HepG2 (cell line): ENCODE data around the gene AHCYL1. TPM values are rescaled to one million over a fixed set of nuclear protein-coding genes. Genes with fewer than 3 reads are reported as not detected.
A peak's percentile ranks its signal among the peaks of the same experiment; 100 is the strongest.

ENCODE experiments used
- ATAC-seq: fragments of 200-7000 bp; cut with Tn5 transposase; 3 replicates; pipeline ENCODE4 v1.9.1; 2020; ENCODE audit warnings: mild to moderate bottlenecking, moderate library complexity
- BruUV-seq: library from RNA; stranded (reverse); fragments of 400-500 nt; replicated peaks from 2 replicates; lab custom pipeline; 2021; lab: Mats Ljungman, UMichigan
- CTCF ChIA-PET: fragments of 300-600 bp; formaldehyde crosslinking; extraction: SDS; loops from one replicate; lab custom pipeline; 2021; ENCODE audit warnings: low total read pairs, inconsistent platforms, low intra/inter-chr PET ratio; lab: Yijun Ruan, JAX
- POLR2A ChIA-PET: fragments of 350-600 bp; sonication (Branson Sonifier 250); formaldehyde crosslinking; loops from one replicate; lab custom pipeline; 2020; ENCODE audit warnings: antibody characterized with exemption, inconsistent platforms; lab: Yijun Ruan, JAX
- DNase-seq: peaks from one replicate; pipeline ENCODE4 v3.0.0-alpha.2; 2015; ENCODE audit warnings: low spot score
- FAIRE-seq: peaks from 3 replicates; lab custom pipeline; 2011; peaks lifted over from hg19 to GRCh38; lab: Jason Lieb, UNC
- H2AFZ ChIP-seq: one replicate; pipeline ENCODE4 v1.6.1; 2011; ENCODE audit warnings: low read length, inconsistent platforms
- H3K27ac ChIP-seq: fragments of 300-600 bp; 3 replicates; pipeline ENCODE4 v1.8.0; 2011; ENCODE audit warnings: mixed run types, mild to moderate bottlenecking, mixed read lengths, low read length, inconsistent platforms; ENCODE audit not compliant: insufficient read depth; ENCODE audit errors: extremely low read length
- H3K27me3 ChIP-seq, 2 experiments: fragments of 200-600 bp in 1 of 2; 2 replicates in 1 of 2; 3 replicates in 1 of 2; pipeline versions ENCODE4 v1.6.0 to v1.8.0; 2011; ENCODE audit warnings: low read length in 2 of 2, mild to moderate bottlenecking in 2 of 2, moderate library complexity in 2 of 2, inconsistent platforms in 1 of 2; ENCODE audit not compliant: insufficient read depth in 2 of 2, control insufficient read depth in 1 of 2
- H3K36me3 ChIP-seq, 2 experiments: fragments of 200-600 bp in 1 of 2; replicated peaks in 1 of 2; 2 replicates in 1 of 2; 3 replicates in 1 of 2; pipeline versions ENCODE4 v1.5.1 to v1.8.0; 2011; ENCODE audit warnings: low read length in 2 of 2, inconsistent platforms in 1 of 2; ENCODE audit not compliant: insufficient read depth in 2 of 2, control insufficient read depth in 1 of 2
- H3K4me1 ChIP-seq: 2 replicates; pipeline ENCODE4 v1.5.1; 2012; ENCODE audit warnings: low read length, inconsistent platforms; ENCODE audit not compliant: insufficient read depth
- H3K4me2 ChIP-seq: 2 replicates; pipeline ENCODE4 v1.6.0; 2011; ENCODE audit warnings: low read depth, low read length, inconsistent platforms
- H3K4me3 ChIP-seq, 3 experiments: fragments of 200-600 bp in 1 of 3; sonication (generic), shearing (Covaris generic) in 1 of 3; replicated peaks in 1 of 3; 2 replicates each; pipeline ENCODE4 v1.5.1; 2011 to 2016; ENCODE audit warnings: low read length in 3 of 3, inconsistent platforms in 2 of 3, low read depth in 2 of 3, mild to moderate bottlenecking in 2 of 3, control low read depth in 1 of 3, mixed read lengths in 1 of 3; ENCODE audit not compliant: insufficient read depth in 1 of 3
- H3K79me2 ChIP-seq: one replicate; pipeline ENCODE4 v1.6.1; 2011; ENCODE audit warnings: low read length, inconsistent platforms; ENCODE audit not compliant: insufficient read depth
- H3K9ac ChIP-seq: 2 replicates; pipeline ENCODE4 v1.6.0; 2011; ENCODE audit warnings: mild to moderate bottlenecking, low read depth, low read length, inconsistent platforms; ENCODE audit not compliant: insufficient read depth
- H3K9me3 ChIP-seq: 2 replicates; pipeline ENCODE4 v1.5.1; 2012; ENCODE audit warnings: mild to moderate bottlenecking, low read length
- H4K20me1 ChIP-seq: 2 replicates; pipeline ENCODE4 v1.6.0; 2011; ENCODE audit warnings: inconsistent platforms, mild to moderate bottlenecking, low read length, moderate library complexity; ENCODE audit not compliant: insufficient read depth
- KDM4B ChIP-seq: sonication (generic); formaldehyde crosslinking; IDR thresholded peaks from 2 replicates; pipeline ENCODE4 v1.4.0; 2020; ENCODE audit warnings: missing genetic modification reagents
- RAD21 ChIP-seq: fragments of 450-650 bp; formaldehyde crosslinking; IDR thresholded peaks from 2 replicates; pipeline ENCODE4 v1.5.0; 2020; ENCODE audit warnings: mild to moderate bottlenecking
- RNF2 ChIP-seq: fragments of 450-650 bp; conservative IDR thresholded peaks from 2 replicates; pipeline ENCODE4 v1.6.1; 2016; ENCODE audit warnings: low read depth
- RXRB ChIP-seq: IDR thresholded peaks from 2 replicates; pipeline ENCODE4 v1.6.1; 2016; ENCODE audit warnings: borderline replicate concordance, missing genetic modification reagents, missing compliant biosample characterization
- SAP130 ChIP-seq: IDR thresholded peaks from 2 replicates; pipeline ENCODE4 v1.6.1; 2016; ENCODE audit warnings: low read depth
- TCF12 ChIP-seq, 2 experiments: fragments of 450-650 bp in 1 of 2; sonication (generic) in 1 of 2; formaldehyde crosslinking in 1 of 2; IDR thresholded peaks; 2 replicates each; pipeline versions ENCODE4 v1.6.1 to v1.8.0; 2017 to 2022; ENCODE audit warnings: antibody characterized with exemption in 1 of 2, mild to moderate bottlenecking in 1 of 2, missing genetic modification reagents in 1 of 2, moderate library complexity in 1 of 2
- ZNF570 ChIP-seq: sonication (generic); formaldehyde crosslinking; IDR thresholded peaks from 2 replicates; pipeline ENCODE4 v1.4.0; 2020; ENCODE audit warnings: mild to moderate bottlenecking, missing genetic modification reagents, borderline replicate concordance
- ZNF780A ChIP-seq: sonication (generic); formaldehyde crosslinking; IDR thresholded peaks from 2 replicates; pipeline ENCODE4 v1.8.0; 2022; ENCODE audit warnings: mild to moderate bottlenecking, missing genetic modification reagents, moderate library complexity
- WGBS: methylation state at CpG from one replicate; pipeline ENCODE4 v1.1.6; 2017; ENCODE audit warnings: low lambda C conversion rate; 5-methylcytosine and 5-hydroxymethylcytosine counted together
- in situ Hi-C: cut with HindIII; loops from 2 replicates; pipeline ENCODE4 v1.10.0; 2017; ENCODE audit warnings: low pct_unique_long_range_greater_than_20kb; ENCODE audit not compliant: extremely low pct_ligation_motif_present
- intact Hi-C: fragments of 100-400 bp; cut with micrococcal nuclease; formaldehyde crosslinking; loops from one replicate; pipeline ENCODE4 v1.10.0; 2022; ENCODE audit not compliant: unreplicated experiment
- polyA plus RNA-seq, 8 experiments: library from polyadenylated mRNA; depleted of rRNA in 3 of 8; stranded (reverse) in 7 of 8; unstranded in 1 of 8; fragments of >200 nt; fragmentation: Illumina TruSeq in 4 of 8; extraction: Trizol in 4 of 8; gene quantifications; 2 replicates each; pipeline versions ENCODE4 v1.2.1 to v1.2.3, GENCODE V29; 2011 to 2016; ENCODE audit warnings: low read depth in 4 of 8, missing spikeins in 1 of 8, mixed read lengths in 1 of 8; ENCODE audit not compliant: insufficient read depth in 1 of 8
- total RNA-seq, 5 experiments: library from RNA; depleted of rRNA; stranded (reverse); fragments of >200 nt; fragmentation: Illumina TruSeq; extraction: Trizol; gene quantifications; 2 replicates each; pipeline ENCODE4 v1.2.3, GENCODE V29; 2016; ENCODE audit warnings: low read depth in 1 of 5
- TF ChIP-seq, protein P1 (sequence below): sonication (generic); formaldehyde crosslinking; IDR thresholded peaks from 2 replicates; pipeline ENCODE4 v1.5.0; 2020; ENCODE audit warnings: mild to moderate bottlenecking, missing genetic modification reagents, moderate library complexity

The AHCYL1 gene
- total and polyA plus RNA-seq, 2 of the 13 experiments (the other 11 are each of a cell fraction or from before 2014, with no cell fraction given), result 40.9 to 76.3 TPM

DNA sequence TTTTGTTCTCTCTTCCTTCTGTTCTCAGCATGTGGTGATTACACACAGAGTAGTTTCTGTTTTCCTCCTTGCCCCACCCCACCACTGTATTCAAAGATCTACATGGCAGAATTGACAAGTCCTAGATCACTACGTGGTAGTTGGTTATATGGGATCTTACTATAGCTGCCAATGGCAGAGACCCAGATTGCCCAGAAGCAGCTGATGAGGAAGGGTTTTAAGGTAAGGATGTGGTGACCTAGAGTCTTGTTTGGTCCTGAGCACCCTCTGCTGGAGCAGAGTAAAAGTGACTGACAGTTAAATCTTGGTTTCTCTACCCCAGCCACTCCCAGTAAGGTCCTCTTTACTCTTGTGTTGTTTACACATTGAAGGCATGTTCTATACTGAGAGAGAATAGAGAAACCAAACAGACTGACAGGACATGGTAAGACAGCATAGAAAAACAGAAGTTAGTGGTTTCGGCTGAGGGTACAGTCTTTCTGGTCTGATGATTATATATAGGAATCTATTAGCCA is 27.0 kb downstream of the AHCYL1 start (continued):
- peak; percentile 41; the same call in 1 of the 2 replicates for TF ChIP-seq RAD21 (CRISPR knock-in tag)
- no peak for TF ChIP-seq KDM4B (CRISPR knock-in tag)
- TF ChIP-seq, protein P1, sequence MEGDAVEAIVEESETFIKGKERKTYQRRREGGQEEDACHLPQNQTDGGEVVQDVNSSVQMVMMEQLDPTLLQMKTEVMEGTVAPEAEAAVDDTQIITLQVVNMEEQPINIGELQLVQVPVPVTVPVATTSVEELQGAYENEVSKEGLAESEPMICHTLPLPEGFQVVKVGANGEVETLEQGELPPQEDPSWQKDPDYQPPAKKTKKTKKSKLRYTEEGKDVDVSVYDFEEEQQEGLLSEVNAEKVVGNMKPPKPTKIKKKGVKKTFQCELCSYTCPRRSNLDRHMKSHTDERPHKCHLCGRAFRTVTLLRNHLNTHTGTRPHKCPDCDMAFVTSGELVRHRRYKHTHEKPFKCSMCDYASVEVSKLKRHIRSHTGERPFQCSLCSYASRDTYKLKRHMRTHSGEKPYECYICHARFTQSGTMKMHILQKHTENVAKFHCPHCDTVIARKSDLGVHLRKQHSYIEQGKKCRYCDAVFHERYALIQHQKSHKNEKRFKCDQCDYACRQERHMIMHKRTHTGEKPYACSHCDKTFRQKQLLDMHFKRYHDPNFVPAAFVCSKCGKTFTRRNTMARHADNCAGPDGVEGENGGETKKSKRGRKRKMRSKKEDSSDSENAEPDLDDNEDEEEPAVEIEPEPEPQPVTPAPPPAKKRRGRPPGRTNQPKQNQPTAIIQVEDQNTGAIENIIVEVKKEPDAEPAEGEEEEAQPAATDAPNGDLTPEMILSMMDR (CRISPR knock-in tag), result peak; percentile 58
- no peak for TF ChIP-seq ZNF570 (CRISPR knock-in tag)

DNA sequence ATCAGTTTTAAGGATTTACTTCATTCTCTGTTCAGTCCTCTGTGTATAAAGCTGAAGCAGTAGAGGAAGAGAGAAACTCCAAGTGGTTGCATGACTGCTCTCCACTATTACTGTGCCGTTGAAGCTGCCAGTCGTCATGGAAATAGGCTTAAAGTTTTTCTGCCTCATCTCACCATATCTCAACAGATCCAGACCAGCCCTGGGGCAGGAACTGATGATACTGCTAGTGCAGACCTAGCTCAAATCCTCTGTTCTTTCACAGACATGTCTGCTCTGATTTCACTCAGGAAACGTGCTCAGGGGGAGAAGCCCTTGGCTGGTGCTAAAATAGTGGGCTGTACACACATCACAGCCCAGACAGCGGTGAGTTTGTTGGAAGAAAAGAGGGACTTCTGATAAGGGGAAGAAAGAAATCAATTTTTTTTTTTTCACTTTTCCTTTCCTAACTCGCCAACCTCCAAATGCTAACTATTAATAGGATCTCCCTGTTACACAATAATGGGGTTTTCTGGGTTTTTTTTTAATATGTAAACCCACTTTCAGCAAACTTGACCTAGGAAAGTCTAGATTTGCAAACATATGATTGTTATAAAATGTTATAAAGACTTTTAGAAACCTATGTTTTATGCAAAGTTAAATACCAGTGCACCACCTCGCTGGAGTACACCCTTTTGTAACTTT is 27.7 kb downstream of the AHCYL1 start:
- FAIRE-seq, result no peak
- in situ Hi-C loops, result no loop called here
- H3K27ac ChIP-seq, result no peak overlapping the region

More for the DNA sequence above, 27.7 kb downstream of the AHCYL1 start:
- H3K4me1 ChIP-seq, result no peaks in the 10 kb centered on the region
- TF ChIP-seq RNF2, result no peak
- no peak for TF ChIP-seq SAP130 (CRISPR knock-in tag)
- no peak for TF ChIP-seq RXRB
- TF ChIP-seq ZNF780A, result no peak
- no peak for TF ChIP-seq TCF12 (IDR thresholded peaks at IDR 0.05)
- TF ChIP-seq TCF12 (CRISPR knock-in tag; IDR thresholded peaks at IDR 0.05), result no peak
- ChIA-PET POLR2A (no interaction called here), CTCF (interaction anchor here (2.2 kb wide), 1 partner anchor 236 kb away, joined by 12 read pairs; no protein-coding TSS in a partner anchor)
- DNase-seq (no peak), ATAC-seq (no peak)
- no peaks in the 10 kb centered on the region for H3K27me3 ChIP-seq
- H3K36me3 ChIP-seq, result peaks cover 28 to 81% of the 10 kb centered on the region in 2 experiments
- H3K9ac ChIP-seq, result no peak overlapping the region
- no TSS peak for BruUV-seq
- intact Hi-C loops, result no loop called here
- WGBS, result 94% methylated on average over 6 of the region's 6 CpGs
- H3K4me3 ChIP-seq, result no peak overlapping the region
- H2AFZ ChIP-seq, result no peak overlapping the region
- no peak overlapping the region for H3K4me2 ChIP-seq
- H3K9me3 ChIP-seq, result no peaks in the 10 kb centered on the region
- peaks cover 3% of the 10 kb centered on the region for H3K79me2 ChIP-seq
- H4K20me1 ChIP-seq, result no peaks in the 10 kb centered on the region
